ENCODE measurements around the gene PLVAP.

Gene PLVAP

GRCh38 chr19:17353386-17353785, 23.8 kb downstream of the PLVAP start:
- DNase-seq, result no peak

DNA sequence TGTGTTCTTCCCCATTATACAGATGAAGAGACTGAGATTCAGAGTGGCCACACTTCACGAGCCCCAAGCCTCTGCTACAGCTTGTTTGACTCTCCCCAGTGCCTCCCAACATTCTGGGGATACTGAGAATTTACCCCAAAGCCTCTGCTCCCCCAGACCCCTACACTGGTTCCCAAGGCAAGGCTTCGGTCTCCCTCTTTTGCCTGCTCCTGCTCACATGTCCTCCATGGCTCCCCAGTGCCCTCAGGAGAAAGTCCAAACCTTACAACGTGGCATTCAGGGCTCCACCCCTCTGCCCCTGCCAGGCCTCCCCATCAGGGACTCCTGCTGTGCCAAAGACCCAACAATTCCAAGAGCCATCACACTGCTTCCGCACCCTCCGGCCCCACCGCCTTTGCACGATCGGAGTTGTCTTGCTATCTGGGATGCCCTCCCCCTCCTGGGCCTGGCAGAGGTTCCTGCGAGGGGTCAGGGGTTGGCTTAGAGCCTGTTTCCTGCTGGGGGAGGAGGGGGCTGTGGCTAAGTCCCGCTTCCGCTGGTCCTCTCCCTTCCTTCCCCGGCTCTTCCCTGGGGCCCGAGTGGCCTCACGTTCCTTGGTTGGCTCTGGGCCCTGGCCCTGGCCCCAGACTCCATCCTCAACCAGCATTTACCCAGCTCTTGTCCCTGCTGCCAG, 24.4 kb downstream of the PLVAP start:
- no peak for DNase-seq

DNA sequence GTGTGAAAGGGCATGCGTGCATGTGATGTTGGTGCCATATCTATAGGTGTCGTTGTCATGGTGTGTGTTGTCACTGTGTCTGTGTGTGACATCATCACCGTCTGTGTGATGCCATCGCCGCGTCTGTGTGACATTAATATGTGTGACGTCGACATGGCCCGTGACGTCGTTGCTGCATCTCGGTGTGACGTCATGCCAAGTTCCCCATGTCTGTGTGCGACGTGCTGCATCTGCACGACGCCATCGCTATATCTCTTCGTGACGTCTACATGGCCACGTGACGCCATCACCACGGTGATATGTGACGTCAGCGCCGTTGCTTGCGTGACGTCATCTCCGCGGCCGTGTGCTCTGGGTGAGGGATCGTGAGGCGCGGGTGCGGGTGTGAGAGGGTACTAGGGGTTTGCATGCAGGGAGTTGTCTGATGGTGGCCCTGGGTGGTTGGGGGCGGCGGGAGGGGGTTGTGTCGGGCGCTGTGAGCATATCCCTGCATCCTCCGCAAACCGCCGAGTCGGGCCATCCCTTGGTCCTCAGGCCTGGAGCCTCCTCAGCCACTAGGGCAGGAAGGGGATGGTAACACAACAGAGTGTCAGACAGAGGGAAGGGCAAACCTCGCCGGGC, 25.2 kb downstream of the PLVAP start:
- DNase-seq, result no peak

GRCh38 chr19:17348700-17349099, 28.4 kb downstream of the PLVAP start:
- peak; percentile 42 for DNase-seq

GRCh38 chr19:17347877-17348276, 29.3 kb downstream of the PLVAP start:
- DNase-seq, result no peak

DNA sequence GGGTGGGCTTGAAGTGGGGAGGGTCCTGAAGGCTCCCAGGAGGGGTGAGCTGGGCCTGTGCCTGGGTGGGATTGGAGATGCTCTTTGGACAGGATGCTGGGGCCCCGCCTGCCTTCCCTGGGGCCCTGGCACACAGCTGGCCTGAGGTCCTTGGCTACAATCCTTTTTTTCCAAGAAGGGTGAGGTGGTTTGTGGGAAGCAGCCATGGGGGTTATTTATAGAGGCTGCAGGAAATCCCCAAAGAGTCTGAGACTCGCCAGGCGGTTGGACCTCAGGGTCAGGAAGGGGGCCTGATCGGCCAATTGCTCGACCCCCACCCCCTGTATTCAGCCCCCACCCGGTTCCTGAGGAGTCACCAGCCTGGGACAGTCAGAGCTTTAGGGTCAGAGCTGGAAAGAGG, 29.8 kb downstream of the PLVAP start:
- DNase-seq, result no peak

GRCh38 chr19:17346109-17346671, 31.0 kb downstream of the PLVAP start:
- peak; percentile 61 for DNase-seq

GRCh38 chr19:17341845-17342244, 35.3 kb downstream of the PLVAP start:
- DNase-seq, result no peak

- DNase-seq, result no peak
Measured at GRCh38 chr19:17341386-17341785, 35.8 kb downstream of the PLVAP start.

DNA sequence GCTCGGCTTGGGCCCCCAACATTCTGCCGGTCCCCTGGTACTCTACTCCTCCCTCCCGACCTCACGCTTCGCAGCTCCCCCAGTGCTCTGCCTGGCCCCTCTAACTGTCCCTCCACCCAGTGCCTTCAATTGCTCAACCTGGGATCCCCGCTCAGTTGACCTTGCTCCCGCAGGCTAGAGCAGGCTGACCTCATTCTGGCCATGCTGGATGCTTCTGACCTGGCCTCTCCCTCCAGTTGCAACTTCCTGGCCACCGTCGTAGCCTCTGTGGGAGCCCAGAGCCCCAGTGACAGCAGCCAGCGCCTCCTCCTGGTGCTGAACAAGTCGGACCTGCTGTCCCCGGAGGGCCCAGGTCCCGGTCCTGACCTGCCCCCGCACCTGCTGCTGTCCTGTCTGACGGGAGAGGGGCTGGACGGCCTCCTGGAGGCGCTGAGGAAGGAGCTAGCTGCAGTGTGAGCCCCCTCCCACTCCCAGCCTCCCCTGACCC, 36.2 kb downstream of the PLVAP start:
- no peak for DNase-seq

DNA sequence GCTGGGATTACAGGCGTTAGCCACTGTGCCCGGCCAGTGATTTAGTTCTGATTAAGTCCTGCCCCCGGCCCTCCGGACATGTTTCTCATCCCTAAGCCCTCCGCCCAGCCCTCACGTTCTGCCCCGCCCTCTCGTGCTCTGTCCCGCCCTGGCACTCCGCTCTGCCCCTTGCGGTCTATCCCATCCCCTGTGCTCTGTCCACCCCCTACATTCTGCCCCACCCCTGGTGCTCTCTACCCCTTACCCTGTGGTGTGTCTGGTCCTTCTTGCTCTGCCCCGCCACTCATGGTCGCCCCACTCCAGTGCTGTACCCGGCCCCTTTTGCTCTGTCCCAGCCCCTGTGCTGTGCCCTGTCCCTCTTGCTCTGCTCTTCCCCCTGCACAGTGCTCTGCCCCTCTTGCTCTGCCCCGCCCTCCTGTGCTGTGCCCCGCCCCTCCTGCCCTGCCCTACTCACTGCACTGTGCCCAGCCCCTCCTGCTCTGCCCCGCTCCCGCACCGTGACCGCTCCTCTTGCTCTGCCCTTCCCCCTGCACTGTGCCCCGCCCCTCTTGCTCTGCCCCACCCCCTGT, 36.8 kb downstream of the PLVAP start:
- DNase-seq, result no peak

- DNase-seq, result no peak
Measured at GRCh38 chr19:17339088-17339741, 37.9 kb downstream of the PLVAP start.

DNA sequence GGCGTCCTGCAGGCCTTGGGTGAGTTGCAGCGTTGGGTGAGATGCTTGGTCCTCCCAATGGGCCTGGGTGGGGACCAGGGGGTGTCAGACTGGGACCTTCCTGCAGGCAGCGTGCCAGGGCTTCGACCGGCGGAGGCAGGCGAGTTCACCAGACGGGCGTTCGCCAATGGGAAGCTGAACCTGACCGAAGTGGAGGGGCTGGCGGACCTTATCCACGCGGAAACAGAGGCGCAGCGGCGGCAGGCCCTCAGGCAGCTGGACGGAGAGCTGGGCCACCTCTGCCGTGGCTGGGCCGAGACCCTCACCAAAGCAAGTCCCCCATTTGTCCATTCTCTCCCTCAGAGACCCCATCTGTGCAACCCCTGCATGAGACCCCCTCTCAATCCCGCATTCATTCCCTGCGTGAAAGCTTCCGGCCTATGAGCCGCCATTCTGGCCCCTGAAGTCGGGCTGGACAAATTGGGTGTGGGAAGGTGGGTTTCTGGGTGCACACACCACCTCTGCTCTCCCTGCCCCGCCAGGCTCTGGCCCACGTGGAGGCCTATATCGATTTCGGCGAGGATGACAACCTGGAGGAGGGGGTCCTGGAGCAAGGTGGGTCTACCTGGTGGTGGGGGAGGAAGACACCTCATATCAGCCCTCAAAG, 38.6 kb downstream of the PLVAP start:
- no peak for DNase-seq

DNA sequence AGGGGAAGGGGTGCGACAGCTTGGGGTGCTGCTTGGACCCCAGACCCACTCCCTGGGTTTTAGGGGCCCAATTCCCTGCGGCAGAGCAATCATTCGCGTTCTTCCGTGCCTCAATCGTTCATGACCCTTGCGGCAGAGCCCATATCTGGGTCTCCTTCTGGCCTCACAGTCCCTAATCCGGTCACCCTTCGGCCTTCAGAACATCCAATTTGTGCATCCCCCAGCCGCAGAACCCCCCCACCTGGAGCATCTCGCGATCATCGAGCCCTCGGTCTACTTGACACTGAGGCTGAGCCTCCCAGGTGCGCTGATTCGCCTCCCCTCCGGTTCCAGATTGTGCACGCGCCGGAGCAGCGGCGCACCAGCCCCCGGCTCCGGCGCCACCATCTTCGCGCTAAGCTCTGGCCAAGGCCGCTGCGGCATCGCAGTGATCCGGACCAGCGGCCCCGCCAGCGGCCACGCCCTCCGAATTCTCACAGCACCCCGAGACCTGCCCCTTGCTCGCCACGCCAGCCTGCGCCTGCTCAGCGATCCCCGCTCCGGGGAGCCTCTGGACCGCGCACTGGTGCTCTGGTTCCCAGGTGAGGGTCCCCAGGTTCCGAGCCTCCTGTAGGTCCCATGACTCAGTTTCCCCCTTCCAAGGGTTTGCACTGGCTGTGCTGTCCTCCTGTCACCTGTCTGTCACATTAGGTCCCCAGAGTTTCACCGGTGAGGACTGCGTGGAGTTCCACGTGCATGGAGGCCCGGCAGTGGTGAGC, 39.3 kb downstream of the PLVAP start:
- peak; percentile 32 for DNase-seq

GRCh38 chr19:17336872-17337674, 40.1 kb downstream of the PLVAP start, which contains the start of gene GTPBP3:
TSS of gene GTPBP3 (plus strand) at chr19:17337553. CDS start at chr19:17337612, 59 bp downstream.
- DNase-seq, result peak; percentile 97

DNA sequence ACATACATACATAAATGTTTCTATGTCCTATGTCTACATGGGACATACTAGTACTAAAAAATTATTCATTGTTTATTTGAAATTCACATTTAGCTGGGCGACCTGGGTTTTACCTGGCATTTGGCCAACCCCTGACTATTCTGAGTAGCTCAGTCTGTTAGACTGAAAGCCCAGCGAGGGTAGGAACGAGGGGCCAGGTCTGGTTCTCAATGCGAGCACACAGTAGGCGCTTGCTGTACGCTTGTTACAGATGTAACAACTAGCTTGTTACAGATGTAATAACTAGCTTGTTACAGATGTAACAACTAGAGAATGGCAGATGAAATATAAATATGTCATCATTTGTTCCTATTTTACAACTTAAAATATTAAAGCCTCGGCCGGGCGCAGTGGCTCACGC, 41.6 kb downstream of the PLVAP start:
- peak; percentile 32 for DNase-seq

GRCh38 chr19:17334414-17335409, 42.4 kb downstream of the PLVAP start, which contains the start of gene ANO8:
TSS of gene ANO8 (minus strand) at chr19:17334855. CDS start at chr19:17334670, 185 bp downstream.
- peak; percentile 96 for DNase-seq

DNA sequence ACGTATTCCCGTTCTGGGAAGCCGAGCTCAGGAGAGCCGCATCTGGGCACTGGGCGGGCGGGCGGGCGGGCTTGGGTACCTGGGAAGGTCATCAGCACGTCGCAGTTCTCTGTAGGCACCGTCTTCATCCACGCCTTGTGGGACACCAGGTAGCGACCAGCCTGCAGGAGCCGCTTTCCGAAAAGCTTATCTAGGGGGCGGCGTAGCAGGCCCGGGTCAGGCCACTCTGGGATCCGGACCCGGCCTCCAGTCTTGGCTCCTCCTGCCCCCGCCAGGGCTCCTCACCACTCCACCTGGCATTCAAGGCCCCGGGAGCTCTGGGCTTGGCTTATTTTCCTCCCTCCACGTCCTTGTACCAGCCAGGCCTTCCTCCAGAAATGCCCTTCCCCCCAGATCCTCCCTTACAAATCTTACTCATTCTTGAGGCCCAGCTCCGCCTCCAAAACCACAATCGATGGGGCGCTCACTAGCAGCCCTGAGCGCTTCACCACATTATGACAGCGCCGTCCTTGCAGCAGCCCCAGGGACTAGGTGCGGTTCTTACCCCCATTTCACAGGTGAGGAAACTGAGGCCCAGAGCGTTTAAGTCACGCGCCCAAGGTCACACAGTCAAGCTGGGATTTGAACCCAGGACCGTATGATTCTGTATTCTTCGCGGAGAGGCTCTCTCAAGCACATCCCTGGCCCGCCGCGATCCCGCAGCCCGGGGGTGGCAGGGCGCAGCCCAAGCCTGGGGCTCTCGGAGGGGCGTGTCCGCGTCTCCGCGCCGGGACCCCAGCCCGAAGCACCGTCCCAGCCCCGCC, 43.3 kb downstream of the PLVAP start:
- DNase-seq, result peak; percentile 43

All from DMS79 treated with DMSO at 0.1 percent for 48 hours (cell line).